ENCODE measurements around the gene PITPNM1. TPM values are rescaled to one million over a fixed set of nuclear protein-coding genes. Genes with fewer than 3 reads are reported as not detected.

PITPNM1 gene
- total RNA-seq, 2 donors from 2014 or later = 89.3 to 91.4 TPM

DNA sequence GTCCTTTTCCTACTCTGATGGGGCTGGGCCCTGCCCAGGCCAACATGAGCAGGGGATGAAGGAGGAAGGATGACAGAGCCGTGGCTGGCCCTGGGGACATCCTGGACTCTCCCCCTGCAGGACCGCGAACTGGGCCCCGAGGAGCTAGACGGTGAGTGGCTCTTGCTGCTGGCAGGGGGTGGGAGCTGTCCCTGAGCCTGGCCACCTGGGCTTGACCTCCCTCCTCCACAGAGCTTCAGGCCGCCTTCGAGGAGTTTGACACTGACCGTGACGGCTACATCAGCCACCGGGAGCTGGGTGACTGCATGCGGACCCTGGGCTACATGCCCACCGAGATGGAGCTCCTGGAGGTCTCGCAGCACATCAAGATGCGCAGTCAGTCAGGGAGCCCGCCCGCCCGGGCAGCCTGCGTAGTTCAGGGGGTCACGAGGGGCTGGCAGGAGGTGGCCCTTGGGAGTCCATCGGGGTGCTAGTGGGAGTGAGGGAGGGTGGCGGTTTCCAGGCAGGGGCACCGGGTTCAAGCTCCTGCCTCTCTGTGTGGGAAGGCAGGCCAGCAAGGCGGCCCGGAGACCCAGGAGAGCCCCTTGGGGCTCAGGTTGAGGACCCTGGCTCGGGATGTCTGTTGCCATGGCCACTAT, 49.0 kb downstream of the PITPNM1 start:
- Histone ChIP-seq H3K36me3 (no peaks in the 10 kb centered on the region), H3K9me3 (no peaks in the 10 kb centered on the region), H3K4me1 (no peaks in the 10 kb centered on the region), H3K4me3 (no peak overlapping the region), H3K27ac (no peak overlapping the region), H3K27me3 (no peaks in the 10 kb centered on the region), H3K9ac (ENCODE audit: low read depth in 2 of 2, low read length in 2 of 2) (no peak overlapping the region)
- TF ChIP-seq, protein P1, sequence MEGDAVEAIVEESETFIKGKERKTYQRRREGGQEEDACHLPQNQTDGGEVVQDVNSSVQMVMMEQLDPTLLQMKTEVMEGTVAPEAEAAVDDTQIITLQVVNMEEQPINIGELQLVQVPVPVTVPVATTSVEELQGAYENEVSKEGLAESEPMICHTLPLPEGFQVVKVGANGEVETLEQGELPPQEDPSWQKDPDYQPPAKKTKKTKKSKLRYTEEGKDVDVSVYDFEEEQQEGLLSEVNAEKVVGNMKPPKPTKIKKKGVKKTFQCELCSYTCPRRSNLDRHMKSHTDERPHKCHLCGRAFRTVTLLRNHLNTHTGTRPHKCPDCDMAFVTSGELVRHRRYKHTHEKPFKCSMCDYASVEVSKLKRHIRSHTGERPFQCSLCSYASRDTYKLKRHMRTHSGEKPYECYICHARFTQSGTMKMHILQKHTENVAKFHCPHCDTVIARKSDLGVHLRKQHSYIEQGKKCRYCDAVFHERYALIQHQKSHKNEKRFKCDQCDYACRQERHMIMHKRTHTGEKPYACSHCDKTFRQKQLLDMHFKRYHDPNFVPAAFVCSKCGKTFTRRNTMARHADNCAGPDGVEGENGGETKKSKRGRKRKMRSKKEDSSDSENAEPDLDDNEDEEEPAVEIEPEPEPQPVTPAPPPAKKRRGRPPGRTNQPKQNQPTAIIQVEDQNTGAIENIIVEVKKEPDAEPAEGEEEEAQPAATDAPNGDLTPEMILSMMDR (IDR thresholded peaks at IDR 0.05) = no peak
- intact Hi-C loops (cut with DNase I) = no loop called here
- DNase-seq = no peak

DNA sequence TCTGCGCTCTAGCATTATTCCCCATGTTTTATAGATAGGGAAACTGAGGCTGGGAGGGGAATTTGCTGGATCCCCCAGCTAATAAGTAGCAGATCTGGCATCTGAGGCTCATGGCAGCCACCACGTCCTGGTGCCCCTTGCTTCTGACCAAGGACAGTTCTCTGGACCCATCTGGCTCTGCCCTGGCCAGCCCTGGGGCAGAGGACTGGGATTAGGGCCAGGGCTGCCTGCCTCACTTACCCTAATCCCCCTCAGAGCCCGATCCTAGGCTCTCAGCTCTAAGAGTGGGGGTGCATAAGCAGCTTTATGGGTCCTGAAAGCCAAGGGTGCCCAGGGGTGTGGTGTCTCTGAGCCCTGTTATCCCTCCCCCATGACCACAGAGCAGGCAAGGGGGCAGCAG, 50.1 kb downstream of the PITPNM1 start, which contains the start of gene CABP4:
Gene CABP4, plus strand, starts transcription at position 301 of the 400 bp plus-strand sequence. Its CDS starts 70 bp downstream, at position 371.
- Histone ChIP-seq H3K36me3 (no peaks in the 10 kb centered on the region), H3K9me3 (no peaks in the 10 kb centered on the region), H3K4me1 (no peaks in the 10 kb centered on the region), H3K4me3 (no peak within 1 kb of the TSS), H3K27ac (no peak within 1 kb of the TSS), H3K9ac (ENCODE audit: low read depth in 2 of 2, low read length in 2 of 2) (no peak within 1 kb of the TSS), H3K27me3 (no peaks in the 10 kb centered on the region)
- DNase-seq = no peak
- TF ChIP-seq, protein P1 (IDR thresholded peaks at IDR 0.05) = no peak
- intact Hi-C loops (cut with DNase I) = no loop called here

DNA sequence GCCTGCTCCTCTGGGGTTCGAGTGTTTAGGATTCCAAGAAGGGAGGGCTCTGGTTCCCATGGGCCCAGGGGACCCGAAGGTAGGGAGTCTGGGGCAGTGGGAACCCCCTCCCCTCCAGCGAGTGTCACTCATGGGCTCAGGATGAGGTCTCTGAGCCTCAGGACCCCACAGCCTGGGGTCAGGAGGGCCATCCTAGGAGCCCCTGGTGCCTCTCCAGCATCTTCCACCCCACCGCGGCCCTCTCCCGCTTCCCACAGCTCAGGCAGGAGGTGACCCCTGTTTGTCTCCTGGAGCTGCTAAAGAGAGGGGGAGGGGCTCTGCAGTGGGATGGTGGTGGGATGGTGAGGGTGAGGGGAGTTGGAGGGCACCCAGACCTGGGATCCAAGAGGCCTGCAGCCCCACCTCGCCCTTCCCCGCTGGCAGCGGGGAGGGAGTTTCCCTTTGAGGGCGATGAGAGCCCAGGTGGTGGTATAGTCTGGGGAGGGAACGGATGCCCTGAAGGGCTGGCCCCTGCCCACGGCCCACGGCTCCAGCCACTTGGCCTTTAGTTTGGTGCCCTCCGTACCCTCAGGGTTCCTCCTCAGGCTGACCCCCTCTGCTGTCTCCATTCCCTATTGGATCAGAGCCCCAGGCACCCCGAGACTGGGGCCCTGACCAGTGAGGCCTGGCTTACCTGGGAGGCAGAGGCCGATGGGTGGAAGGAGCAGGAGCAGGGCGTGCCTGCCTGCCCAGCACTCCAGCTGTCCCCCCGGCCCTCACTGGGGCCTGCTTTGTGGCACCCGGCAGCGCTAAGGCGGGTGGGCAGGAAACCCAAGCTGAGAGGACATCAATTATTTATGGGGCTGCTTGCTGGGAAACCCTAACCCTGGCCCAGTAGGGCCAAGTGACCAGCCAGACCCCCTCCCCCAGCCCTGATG, 51.1 kb downstream of the PITPNM1 start:
- H3K27ac ChIP-seq = no peak overlapping the region
- no peak for DNase-seq
- H3K9me3 ChIP-seq = no peaks in the 10 kb centered on the region
- TF ChIP-seq, protein P1 (IDR thresholded peaks at IDR 0.05) = no peak
- no peaks in the 10 kb centered on the region for H3K4me1 ChIP-seq
- no peaks in the 10 kb centered on the region for H3K36me3 ChIP-seq
- H3K4me3 ChIP-seq = no peak overlapping the region
- no peak overlapping the region for H3K9ac ChIP-seq (ENCODE audit: low read depth in 2 of 2, low read length in 2 of 2)
- intact Hi-C loops (cut with DNase I) = no loop called here
- no peaks in the 10 kb centered on the region for H3K27me3 ChIP-seq

DNA sequence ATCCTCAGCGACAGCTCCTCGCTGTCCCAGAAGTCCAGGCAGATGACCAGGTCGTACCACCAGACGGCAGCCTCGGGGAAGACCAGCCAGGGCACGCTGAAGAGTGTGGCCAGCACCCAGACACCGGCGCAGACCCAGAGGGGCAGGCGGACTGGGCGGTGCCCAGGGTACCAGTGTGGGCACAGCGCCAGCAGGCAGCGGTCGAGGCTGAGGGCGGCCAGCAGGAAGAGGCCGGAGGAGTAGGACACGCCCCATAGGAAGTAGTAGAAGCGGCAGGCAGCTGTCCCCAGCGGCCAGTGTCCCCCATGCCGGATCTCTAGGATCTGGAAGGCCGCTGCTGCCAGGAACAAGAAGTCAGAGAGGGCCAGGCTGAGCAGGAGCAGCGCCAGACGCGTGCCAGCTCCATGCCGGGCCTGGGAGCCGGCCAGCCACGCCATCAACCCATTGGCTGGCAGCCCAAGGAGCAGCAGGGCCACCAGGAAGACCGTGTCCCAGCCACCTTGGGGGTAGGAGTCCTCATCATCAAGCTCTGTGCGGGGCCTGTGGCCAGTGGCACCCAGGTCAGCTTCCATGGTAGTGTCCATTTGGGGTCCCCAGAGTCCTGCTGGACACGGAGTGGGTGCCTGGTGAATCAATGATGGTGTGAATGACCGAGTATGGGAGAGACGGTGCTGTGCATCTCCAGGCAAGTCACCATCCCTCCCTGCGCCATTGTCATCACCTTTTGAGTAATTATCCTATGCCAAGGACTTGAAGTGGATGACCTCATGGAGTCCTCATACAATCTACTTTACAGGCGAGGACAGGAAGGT, 52.8 kb downstream of the PITPNM1 start, which contains the start of gene GPR152:
Gene GPR152, minus strand, starts transcription at position 589 of the 812 bp plus-strand sequence. Its CDS starts 5 bp downstream, at position 584.
- TF ChIP-seq, protein P1 (IDR thresholded peaks at IDR 0.05) = no peak
- no peaks in the 10 kb centered on the region for H3K4me1 ChIP-seq
- no peaks in the 10 kb centered on the region for H3K9me3 ChIP-seq
- no peak within 1 kb of the TSS for H3K4me3 ChIP-seq
- DNase-seq = no peak
- intact Hi-C loops (cut with DNase I) = no loop called here
- no peaks in the 10 kb centered on the region for H3K36me3 ChIP-seq
- no peaks in the 10 kb centered on the region for H3K27me3 ChIP-seq
- no peak within 1 kb of the TSS for H3K27ac ChIP-seq
- H3K9ac ChIP-seq (ENCODE audit: low read depth in 2 of 2, low read length in 2 of 2) = no peak within 1 kb of the TSS

DNA sequence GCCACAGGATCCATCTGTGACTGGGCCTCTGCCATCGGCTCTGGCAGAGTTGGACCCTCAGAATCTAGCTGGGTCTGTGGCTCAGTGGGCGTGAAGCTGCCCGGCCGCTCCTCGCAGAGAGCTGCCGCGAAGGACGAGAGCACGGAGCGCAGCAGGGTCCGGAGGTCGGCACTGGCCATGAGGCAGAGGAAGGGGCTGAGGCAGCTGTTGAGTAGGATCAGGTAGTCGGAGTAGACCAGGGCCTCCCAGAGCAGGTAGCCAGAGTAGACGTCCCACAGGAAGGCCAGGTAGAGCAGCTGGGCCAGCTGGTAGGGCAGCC, 53.5 kb downstream of the PITPNM1 start:
- no peaks in the 10 kb centered on the region for H3K27me3 ChIP-seq
- H3K9me3 ChIP-seq = no peaks in the 10 kb centered on the region
- no peak overlapping the region for H3K4me3 ChIP-seq
- intact Hi-C loops (cut with DNase I) = no loop called here
- H3K36me3 ChIP-seq = no peaks in the 10 kb centered on the region
- DNase-seq = no peak
- no peak overlapping the region for H3K9ac ChIP-seq (ENCODE audit: low read depth in 2 of 2, low read length in 2 of 2)
- no peak overlapping the region for H3K27ac ChIP-seq
- TF ChIP-seq, protein P1 (IDR thresholded peaks at IDR 0.05) = no peak
- H3K4me1 ChIP-seq = no peaks in the 10 kb centered on the region

Measured in colonic mucosa (tissue), 4 donors.